Right lobe of liver (tissue), 6 donors: Measurements from ENCODE around the gene CATSPERD. TPM values are rescaled to one million over a fixed set of nuclear protein-coding genes. Genes with fewer than 3 reads are reported as not detected.

Experiments
- ATAC-seq, 4 donors: fragments of 200-7000 bp; cut with Tn5 transposase; one replicate each; pipeline ENCODE4 v1.9.1; 2020; ENCODE audit warnings: mild to moderate bottlenecking in 4 of 4, moderate library complexity in 4 of 4
- DNase-seq, 3 donors: peaks; one replicate each; pipeline ENCODE4 v3.0.0-alpha.2; 2020
- H3K27ac ChIP-seq, 3 donors: fragments of 200-600 bp; one replicate each; pipeline ENCODE4 v1.8.0; 2022
- H3K27me3 ChIP-seq, 2 donors: fragments of 200-600 bp; one replicate each; pipeline ENCODE4 v1.8.0; 2022
- H3K36me3 ChIP-seq, 4 donors: fragments of 200-600 bp; sonication (generic) in 1 of 4; one replicate each; pipeline versions ENCODE4 v1.5.1 to v1.8.0; 2017 to 2022; ENCODE audit warnings: control low read depth in 1 of 4
- H3K4me1 ChIP-seq, 4 donors: fragments of 200-600 bp; sonication (generic) in 1 of 4; one replicate each; pipeline versions ENCODE4 v1.5.1 to v1.8.0; 2017 to 2022; ENCODE audit warnings: control low read depth in 1 of 4
- H3K4me3 ChIP-seq, 3 donors: fragments of 200-600 bp; one replicate each; pipeline ENCODE4 v1.8.0; 2022
- H3K9me3 ChIP-seq, 4 donors: fragments of 200-600 bp; sonication (generic) in 1 of 4; one replicate each; pipeline versions ENCODE4 v1.5.1 to v1.8.0; 2017 to 2022; ENCODE audit warnings: control low read depth in 1 of 4
- POLR2A ChIP-seq: fragments of 450-650 bp; IDR thresholded peaks from one replicate; pipeline ENCODE4 v1.6.1; 2017; ENCODE audit warnings: antibody characterized with exemption, mild to moderate bottlenecking
- WGBS: methylation state at CpG from one replicate; pipeline ENCODE4 v1.1.6; 2018; ENCODE audit warnings: low coverage, low lambda C conversion rate; ENCODE audit not compliant: insufficient coverage; ENCODE audit errors: missing lambda C conversion rate; 5-methylcytosine and 5-hydroxymethylcytosine counted together
- intact Hi-C, 2 donors: fragments of 100-400 bp; cut with DNase I; formaldehyde crosslinking; loops; one replicate each; pipeline versions ENCODE4 v1.11.2 to v1.14.1; 2022
- total RNA-seq, 6 experiments: library from RNA; depleted of rRNA in 2 of 6; stranded (reverse); fragments of >200 nt in 2 of 6; fragmentation: NEBNext Ultra II Directional in 3 of 6; extraction: Animal tissue kit (Norgen Biotek cat#: 25700) in 3 of 6; gene quantifications; one replicate each; pipeline versions ENCODE4 v1.1.0 to v1.2.4, GENCODE V29; 2016 to 2023
- TF ChIP-seq, protein P1 (sequence below), 4 donors: fragments of 200-600 bp in 3 of 4; fragments of 450-650 bp in 1 of 4; IDR thresholded peaks; one replicate each; pipeline versions ENCODE4 v1.5.1 to v1.8.0; 2016 to 2022; ENCODE audit warnings: antibody characterized with exemption in 4 of 4, mild to moderate bottlenecking in 2 of 4
- donor health status: DM: no; HTN: yes; CAD: no.
- donor health status: DM: no; HTN: no; CAD: no.
- donor health status: DM: no; HTN: no; CAD: no.
- donor health status: DM: no; HTN: yes; CAD: no.
- donor health status: DM: no; HTN: yes; CAD: no.

CATSPERD gene
- total RNA-seq, 6 experiments from 2014 or later, result not detected

DNA sequence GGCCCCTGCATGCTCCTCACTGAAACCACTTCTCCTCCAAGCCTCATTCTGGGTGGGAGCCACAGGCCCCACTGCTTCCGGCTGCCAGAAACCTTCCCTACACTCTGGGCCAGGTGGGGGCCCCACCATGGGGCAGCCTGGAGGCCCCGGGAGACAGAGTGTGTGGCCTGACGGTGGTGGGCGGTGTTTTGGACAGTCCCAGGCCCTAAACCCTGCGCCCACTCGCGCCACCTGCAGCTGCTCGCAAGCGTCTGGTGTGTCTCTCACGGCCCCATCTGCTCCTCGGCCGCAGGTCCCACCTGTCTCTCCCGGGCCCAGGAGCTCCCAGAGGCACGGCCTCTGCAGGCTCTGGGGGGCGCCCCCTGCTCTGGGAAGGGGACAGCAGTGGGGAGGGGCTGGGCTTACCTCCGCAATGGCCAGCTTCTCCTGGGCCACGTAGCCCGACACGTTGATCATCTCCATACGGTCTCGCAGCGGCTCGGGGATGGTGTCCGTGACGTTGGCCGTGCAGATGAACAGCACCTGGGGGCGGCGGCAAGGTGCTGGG, 24.7 kb upstream of the CATSPERD start:
- no peaks in the 10 kb centered on the region for H3K27me3 ChIP-seq
- H3K36me3 ChIP-seq, result peaks cover 0 to 70% (median 20%) of the 10 kb centered on the region in 4 donors
- ATAC-seq, result no peak

DNA sequence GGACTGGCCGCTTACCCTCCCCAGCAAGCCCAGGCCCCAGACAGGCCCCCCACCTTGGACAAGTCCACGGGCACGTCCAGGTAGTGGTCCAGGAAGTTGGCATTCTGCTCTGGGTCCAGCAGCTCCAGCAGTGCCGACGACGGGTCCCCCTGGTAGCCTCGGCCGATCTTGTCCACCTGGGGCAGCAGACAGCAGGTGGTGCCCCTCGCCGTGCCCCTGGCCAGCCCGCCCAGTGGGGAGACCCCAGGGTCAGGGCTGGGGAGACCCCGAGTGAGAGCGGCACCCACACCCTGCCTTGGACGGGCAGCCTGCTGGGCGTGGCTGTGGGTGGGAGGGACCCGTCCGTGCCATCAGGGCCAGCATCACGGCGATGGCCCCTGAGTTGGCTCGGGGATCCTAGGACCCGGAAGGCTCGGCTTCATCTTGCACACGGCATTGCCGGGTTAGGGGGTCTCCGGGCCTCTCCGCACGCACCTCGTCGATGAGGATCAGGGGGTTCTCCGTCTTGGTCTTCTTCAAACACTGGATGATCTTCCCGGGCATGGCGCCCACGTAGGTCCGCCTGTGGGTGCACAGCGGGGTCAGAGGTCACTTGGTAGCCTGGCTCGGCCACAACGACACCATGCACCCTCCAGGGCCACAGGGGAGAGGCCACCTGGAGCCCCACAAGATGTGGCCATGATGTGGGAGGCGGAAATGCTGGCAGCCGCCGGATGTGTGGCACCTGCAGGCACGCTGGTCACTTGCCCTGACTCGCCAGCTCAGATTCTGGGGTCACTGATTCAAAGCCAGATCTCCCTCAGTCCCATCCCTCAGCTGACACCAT, 24.0 kb upstream of the CATSPERD start:
- TF ChIP-seq, protein P1, sequence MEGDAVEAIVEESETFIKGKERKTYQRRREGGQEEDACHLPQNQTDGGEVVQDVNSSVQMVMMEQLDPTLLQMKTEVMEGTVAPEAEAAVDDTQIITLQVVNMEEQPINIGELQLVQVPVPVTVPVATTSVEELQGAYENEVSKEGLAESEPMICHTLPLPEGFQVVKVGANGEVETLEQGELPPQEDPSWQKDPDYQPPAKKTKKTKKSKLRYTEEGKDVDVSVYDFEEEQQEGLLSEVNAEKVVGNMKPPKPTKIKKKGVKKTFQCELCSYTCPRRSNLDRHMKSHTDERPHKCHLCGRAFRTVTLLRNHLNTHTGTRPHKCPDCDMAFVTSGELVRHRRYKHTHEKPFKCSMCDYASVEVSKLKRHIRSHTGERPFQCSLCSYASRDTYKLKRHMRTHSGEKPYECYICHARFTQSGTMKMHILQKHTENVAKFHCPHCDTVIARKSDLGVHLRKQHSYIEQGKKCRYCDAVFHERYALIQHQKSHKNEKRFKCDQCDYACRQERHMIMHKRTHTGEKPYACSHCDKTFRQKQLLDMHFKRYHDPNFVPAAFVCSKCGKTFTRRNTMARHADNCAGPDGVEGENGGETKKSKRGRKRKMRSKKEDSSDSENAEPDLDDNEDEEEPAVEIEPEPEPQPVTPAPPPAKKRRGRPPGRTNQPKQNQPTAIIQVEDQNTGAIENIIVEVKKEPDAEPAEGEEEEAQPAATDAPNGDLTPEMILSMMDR (IDR thresholded peaks at IDR 0.05), result no peak
- no peak for TF ChIP-seq POLR2A
- H3K36me3 ChIP-seq, result peaks cover 0 to 71% (median 20%) of the 10 kb centered on the region in 4 donors
- no peaks in the 10 kb centered on the region for H3K9me3 ChIP-seq
- 80% methylated on average over 1 of the region's 42 CpGs for WGBS
- intact Hi-C loops, result no loop called here
- no peaks in the 10 kb centered on the region for H3K27me3 ChIP-seq
- H3K27ac ChIP-seq, result no peak overlapping the region
- no peak for ATAC-seq
- DNase-seq, result peak in 1 of 3 donors; percentile 48
- H3K4me1 ChIP-seq, result peaks cover 0 to 7% (median 0%) of the 10 kb centered on the region in 4 donors
- no peak overlapping the region for H3K4me3 ChIP-seq

More for the DNA sequence above, 24.7 kb upstream of the CATSPERD start:
- 80% methylated on average over 1 of the region's 28 CpGs for WGBS
- no peak for TF ChIP-seq POLR2A
- TF ChIP-seq, protein P1 (IDR thresholded peaks at IDR 0.05), result no peak
- intact Hi-C loops, result no loop called here
- peak in 1 of 3 donors; percentile 47 for DNase-seq
- no peak overlapping the region for H3K27ac ChIP-seq
- H3K4me3 ChIP-seq, result no peak overlapping the region
- no peaks in the 10 kb centered on the region for H3K9me3 ChIP-seq
- peaks cover 0 to 7% (median under 1%) of the 10 kb centered on the region in 4 donors for H3K4me1 ChIP-seq

DNA sequence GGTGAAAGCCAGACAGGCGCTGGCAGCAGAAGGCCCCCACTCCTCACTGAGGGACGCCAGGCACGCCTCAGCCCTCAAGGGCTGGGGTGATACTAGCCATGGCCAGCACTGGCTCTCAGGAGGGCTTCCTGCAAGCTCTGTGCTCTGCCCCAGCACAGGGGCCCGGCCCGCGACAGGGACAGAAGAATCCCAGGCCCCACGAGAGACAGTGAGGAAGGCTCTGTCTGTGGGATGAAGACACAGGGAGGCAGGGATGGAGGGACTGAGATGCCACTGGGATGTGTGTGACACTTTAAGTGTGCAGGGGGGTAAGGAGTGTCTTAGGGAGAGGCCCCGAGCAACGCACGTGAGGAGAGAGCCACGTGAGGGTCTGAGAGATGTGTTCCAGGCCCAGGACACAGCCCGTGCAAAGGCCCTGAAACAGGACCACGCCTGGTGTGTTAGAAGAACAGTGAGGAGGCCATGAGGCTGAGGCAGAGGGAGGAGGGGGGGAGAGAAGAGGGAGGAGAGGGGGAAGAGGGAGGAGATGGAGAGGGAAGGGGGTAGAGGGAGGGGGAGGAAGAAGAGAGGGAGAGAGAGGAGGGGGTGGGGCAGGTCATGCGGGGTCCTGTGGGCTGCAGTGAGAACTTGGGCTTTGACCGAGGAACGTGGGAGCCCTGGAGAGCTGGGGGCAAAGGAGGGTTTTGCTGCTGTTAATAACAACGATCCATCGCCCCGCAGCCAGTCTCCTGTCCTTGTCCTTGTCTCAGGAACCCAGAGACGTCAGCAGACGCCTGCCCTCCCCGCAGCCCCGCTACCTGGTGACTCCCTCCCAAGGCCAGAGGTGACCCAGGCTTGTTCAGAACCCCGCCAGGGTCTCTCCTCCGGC, 23.2 kb upstream of the CATSPERD start:
- Histone ChIP-seq H3K4me3 (no peak overlapping the region), H3K27me3 (no peaks in the 10 kb centered on the region), H3K9me3 (no peaks in the 10 kb centered on the region), H3K4me1 (no peaks in the 10 kb centered on the region), H3K36me3 (peaks cover 0 to 62% (median 20%) of the 10 kb centered on the region in 4 donors), H3K27ac (no peak overlapping the region)
- intact Hi-C loops, result no loop called here
- TF ChIP-seq, protein P1 (IDR thresholded peaks at IDR 0.05), result no peak
- no peak for TF ChIP-seq POLR2A
- DNase-seq (no peak), ATAC-seq (no peak)
- WGBS, result 78% methylated on average over 9 of the region's 25 CpGs

DNA sequence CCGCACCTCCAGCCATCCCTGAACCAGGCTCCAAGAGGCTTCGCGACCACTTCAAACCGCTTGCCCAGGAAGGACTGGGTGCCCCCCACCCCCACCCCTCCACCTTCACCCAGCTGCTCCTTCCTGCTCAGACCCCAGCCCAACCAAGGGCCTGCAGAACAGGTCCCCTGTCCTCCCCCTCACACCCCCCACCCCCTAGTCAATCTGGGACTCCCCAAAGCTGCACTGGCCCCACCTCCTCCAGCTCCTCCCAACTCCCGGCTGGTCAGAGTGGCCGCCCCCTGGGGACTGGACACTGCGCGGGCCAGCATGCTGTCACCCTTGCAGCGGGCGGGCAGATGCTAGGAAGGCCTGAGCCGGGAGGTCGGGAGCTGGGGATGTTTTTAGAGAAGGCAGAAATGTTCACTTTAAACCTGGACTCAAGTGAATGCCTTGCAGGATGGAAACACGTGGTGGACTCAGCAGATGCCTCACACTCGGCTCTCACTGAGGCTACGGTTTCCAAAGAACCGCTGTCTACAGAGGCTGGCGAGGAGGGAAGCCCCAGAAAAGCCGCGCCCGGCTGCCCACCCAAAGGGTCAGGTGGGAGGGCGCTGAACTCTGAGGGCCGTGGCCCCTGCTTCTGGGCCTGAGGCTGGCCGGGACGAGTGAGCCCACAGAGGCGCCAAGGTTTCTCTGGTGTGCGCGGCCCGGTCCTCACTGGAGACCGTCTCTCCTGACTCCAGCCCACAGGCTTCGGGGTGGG, 22.4 kb upstream of the CATSPERD start:
- WGBS, result 76% methylated on average over 3 of the region's 30 CpGs
- Histone ChIP-seq H3K4me3 (no peak overlapping the region), H3K9me3 (no peaks in the 10 kb centered on the region), H3K27me3 (no peaks in the 10 kb centered on the region), H3K4me1 (no peaks in the 10 kb centered on the region), H3K36me3 (peaks cover 0 to 54% (median 19%) of the 10 kb centered on the region in 4 donors), H3K27ac (no peak overlapping the region)
- intact Hi-C loops, result no loop called here
- TF ChIP-seq, protein P1 (IDR thresholded peaks at IDR 0.05), result no peak
- TF ChIP-seq POLR2A, result no peak
- no peak for ATAC-seq
- peak in 1 of 3 donors; percentile 42 for DNase-seq
